Right atrium auricular region (tissue), 2 donors: ENCODE results near the gene GP2. TPM values are rescaled to one million over a fixed set of nuclear protein-coding genes. Genes with fewer than 3 reads are reported as not detected.

Experiments used
- DNase-seq: peaks from one replicate; pipeline ENCODE4 v3.0.0-alpha.2; 2019; ENCODE audit warnings: low spot score
- H3K27ac ChIP-seq, 2 donors: fragments of 200-600 bp; sonication (generic); 1 replicate in 1 of 2; 2 replicates in 1 of 2; pipeline ENCODE4 v1.5.1; 2016 to 2019
- H3K27me3 ChIP-seq, 2 donors: fragments of 200-600 bp; sonication (generic); one replicate each; pipeline versions ENCODE4 v1.5.1 to v1.6.0; 2017 to 2019
- H3K36me3 ChIP-seq: fragments of 200-600 bp; sonication (generic); one replicate; pipeline ENCODE4 v1.5.1; 2016
- H3K4me1 ChIP-seq, 2 donors: fragments of 200-600 bp; sonication (generic); one replicate each; pipeline versions ENCODE4 v1.5.1 to v1.6.0; 2017 to 2019
- H3K4me3 ChIP-seq, 2 donors: fragments of 200-600 bp; sonication (generic); 1 replicate in 1 of 2; 2 replicates in 1 of 2; pipeline ENCODE4 v1.5.1; 2017 to 2019; ENCODE audit warnings: mild to moderate bottlenecking in 1 of 2, moderate library complexity in 1 of 2
- H3K9me3 ChIP-seq, 2 donors: fragments of 200-600 bp; sonication (generic); one replicate each; pipeline ENCODE4 v1.5.1; 2019
- total RNA-seq, 2 donors: library from RNA; depleted of rRNA; stranded (reverse); fragments of >200 nt; gene quantifications; one replicate each; pipeline ENCODE4 v1.1.0, GENCODE V29; 2016
- TF ChIP-seq, protein P1 (sequence below), 2 donors: fragments of 200-600 bp; sonication (generic); IDR thresholded peaks; one replicate each; pipeline ENCODE4 v1.5.1; 2019; ENCODE audit warnings: antibody characterized with exemption in 2 of 2

GP2 gene
- total RNA-seq, 2 donors from 2014 or later, result not detected

DNA sequence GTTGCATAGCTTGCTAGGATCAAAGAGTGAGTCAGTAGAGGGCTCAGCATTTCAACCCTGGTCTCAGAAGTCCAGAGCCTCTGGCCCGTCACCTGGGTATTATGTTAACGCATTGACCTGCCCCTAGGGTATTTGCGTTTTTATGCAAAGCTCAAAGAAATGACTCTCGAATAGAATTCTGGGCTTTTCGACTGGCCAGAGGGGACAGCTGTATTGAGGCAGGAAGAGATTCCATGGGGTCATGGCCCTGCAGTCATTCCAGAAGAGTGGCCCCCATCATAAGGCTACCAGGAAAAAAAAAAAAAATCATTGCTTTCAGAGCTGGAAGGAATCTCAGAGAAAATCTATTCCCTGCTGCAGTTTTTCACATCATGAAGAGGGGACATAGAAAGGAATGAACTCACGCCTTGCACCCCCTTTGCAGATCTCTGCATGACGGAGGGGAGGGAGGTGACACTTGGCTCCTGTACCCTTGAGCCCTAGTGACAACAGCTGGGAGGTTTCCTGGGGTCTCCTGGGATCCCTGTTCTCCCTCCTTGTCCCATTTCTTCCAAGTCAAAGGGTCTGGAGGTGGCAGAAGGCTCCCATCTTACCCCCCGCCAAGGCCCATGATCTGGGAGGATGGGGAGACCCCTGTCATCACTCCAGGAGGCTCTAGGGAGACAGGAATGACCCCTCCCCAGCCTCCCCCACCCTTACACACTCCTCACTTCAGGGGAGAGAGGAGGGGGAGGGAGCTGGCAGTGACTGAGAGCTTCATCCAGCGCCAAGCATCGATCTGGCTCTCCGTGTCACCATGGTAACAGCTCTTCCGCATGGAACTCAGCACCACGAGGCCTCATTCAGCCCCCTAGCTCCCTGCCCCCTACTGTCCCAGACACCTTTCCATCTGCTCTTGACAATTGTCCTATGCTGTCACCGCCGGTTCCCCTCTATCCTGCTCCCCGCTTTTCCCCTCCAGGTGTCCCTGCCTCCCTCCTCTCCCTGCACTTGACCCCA, 35.8 kb downstream of the GP2 start:
- H3K27me3 ChIP-seq, result no peaks in the 10 kb centered on the region

DNA sequence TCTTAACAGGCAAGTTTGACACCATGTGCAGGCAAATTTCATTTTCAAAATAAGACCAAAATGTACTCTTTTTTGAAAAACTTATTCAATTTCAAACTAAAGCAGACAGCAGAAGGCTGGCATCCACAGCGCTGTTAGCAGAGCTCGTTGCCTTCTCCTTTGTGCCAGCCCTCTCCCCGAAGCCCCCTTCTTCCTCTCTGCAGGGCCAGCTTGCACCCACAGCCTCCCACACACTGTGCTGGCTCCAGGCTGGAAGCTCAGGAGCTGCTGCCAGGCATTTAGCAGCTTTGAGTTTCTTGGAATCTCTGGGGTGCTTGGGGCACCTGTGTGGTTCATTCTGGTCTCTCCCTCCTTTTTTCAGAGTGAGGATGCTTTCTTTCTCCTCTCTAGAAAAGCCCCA, 37.7 kb downstream of the GP2 start:
- H3K4me3 ChIP-seq, result no peak overlapping the region
- DNase-seq, result no peak
- no peaks in the 10 kb centered on the region for H3K36me3 ChIP-seq
- H3K27ac ChIP-seq, result no peak overlapping the region
- H3K4me1 ChIP-seq, result no peaks in the 10 kb centered on the region
- H3K9me3 ChIP-seq, result no peaks in the 10 kb centered on the region
- TF ChIP-seq, protein P1, sequence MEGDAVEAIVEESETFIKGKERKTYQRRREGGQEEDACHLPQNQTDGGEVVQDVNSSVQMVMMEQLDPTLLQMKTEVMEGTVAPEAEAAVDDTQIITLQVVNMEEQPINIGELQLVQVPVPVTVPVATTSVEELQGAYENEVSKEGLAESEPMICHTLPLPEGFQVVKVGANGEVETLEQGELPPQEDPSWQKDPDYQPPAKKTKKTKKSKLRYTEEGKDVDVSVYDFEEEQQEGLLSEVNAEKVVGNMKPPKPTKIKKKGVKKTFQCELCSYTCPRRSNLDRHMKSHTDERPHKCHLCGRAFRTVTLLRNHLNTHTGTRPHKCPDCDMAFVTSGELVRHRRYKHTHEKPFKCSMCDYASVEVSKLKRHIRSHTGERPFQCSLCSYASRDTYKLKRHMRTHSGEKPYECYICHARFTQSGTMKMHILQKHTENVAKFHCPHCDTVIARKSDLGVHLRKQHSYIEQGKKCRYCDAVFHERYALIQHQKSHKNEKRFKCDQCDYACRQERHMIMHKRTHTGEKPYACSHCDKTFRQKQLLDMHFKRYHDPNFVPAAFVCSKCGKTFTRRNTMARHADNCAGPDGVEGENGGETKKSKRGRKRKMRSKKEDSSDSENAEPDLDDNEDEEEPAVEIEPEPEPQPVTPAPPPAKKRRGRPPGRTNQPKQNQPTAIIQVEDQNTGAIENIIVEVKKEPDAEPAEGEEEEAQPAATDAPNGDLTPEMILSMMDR (IDR thresholded peaks at IDR 0.05), result no peak
- no peaks in the 10 kb centered on the region for H3K27me3 ChIP-seq

More for the DNA sequence above, 35.8 kb downstream of the GP2 start:
- no peak overlapping the region for H3K4me3 ChIP-seq
- DNase-seq, result no peak
- TF ChIP-seq, protein P1 (IDR thresholded peaks at IDR 0.05), result no peak
- no peaks in the 10 kb centered on the region for H3K4me1 ChIP-seq
- no peaks in the 10 kb centered on the region for H3K9me3 ChIP-seq
- H3K36me3 ChIP-seq, result no peaks in the 10 kb centered on the region
- no peak overlapping the region for H3K27ac ChIP-seq

DNA sequence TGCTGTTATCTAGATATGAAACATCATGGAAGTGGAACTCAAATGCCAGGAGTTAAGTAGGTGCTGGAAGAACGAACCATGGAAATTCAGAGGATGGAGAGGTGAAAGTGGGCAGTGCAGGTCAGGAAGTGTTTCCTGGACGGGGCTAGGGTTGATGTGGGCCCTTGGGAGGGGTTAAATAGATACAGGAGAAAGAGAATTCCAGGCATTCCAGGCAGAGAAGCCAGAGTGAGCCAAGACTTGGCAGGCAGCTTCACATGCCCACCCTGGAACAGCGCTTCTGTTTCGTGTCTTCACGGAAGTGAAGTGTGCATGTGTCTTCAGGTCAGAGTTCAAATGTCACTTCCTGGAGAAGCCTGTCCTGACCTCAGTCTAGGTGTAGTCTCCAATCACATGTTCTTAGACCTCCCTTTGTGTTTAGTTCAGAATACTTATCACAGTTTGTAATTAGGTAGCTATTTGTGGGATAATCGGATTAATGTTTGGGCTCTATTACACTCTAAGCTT, 41.3 kb downstream of the GP2 start:
- TF ChIP-seq, protein P1 (IDR thresholded peaks at IDR 0.05), result no peak
- no peaks in the 10 kb centered on the region for H3K36me3 ChIP-seq
- H3K4me3 ChIP-seq, result no peak overlapping the region
- no peak for DNase-seq
- no peaks in the 10 kb centered on the region for H3K9me3 ChIP-seq
- H3K4me1 ChIP-seq, result no peaks in the 10 kb centered on the region
- H3K27ac ChIP-seq, result no peak overlapping the region
- no peaks in the 10 kb centered on the region for H3K27me3 ChIP-seq

DNA sequence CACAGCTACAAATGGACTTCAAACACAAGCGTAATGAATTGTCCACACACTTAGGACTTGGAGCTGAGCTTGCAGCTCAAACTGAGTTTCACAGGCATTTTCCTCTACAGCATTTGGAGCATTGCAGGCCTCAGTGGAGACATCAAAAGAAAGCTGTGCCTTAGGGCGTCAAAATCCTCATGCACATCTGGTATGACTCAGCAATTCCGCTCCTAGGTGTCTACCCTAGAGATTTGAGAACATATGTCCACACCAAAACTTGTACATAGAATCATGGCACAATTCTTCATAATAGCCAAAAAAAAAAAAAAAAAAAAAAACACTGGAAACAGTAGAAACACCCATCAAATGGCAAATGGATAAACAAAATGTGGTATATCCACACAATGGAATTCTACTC, 47.1 kb downstream of the GP2 start:
- no peaks in the 10 kb centered on the region for H3K36me3 ChIP-seq
- no peaks in the 10 kb centered on the region for H3K27me3 ChIP-seq
- H3K4me1 ChIP-seq, result no peaks in the 10 kb centered on the region
- no peak for DNase-seq
- no peak overlapping the region for H3K4me3 ChIP-seq
- no peak overlapping the region for H3K27ac ChIP-seq
- H3K9me3 ChIP-seq, result no peaks in the 10 kb centered on the region
- TF ChIP-seq, protein P1 (IDR thresholded peaks at IDR 0.05), result no peak

DNA sequence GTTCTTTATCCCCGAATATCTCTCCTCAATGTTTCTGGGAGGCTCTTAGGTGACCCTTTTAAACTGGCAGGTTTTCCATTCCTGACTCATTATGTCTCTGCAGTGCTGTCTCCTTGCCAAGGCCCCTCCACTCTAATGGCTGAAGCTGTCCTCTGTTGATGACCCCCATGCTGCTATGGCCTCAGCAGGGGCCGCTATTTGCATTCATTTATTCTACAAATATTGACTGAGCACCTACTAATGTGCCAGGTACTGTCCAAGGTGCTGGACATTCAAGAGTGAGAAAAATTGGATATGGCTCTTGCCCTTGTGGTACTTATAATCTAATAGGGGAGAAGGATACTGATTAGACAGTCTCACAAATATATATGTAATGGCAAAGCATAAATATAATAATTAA, 55.4 kb downstream of the GP2 start:
- no peak for DNase-seq
- TF ChIP-seq, protein P1 (IDR thresholded peaks at IDR 0.05), result no peak
- H3K27me3 ChIP-seq, result no peaks in the 10 kb centered on the region
- H3K36me3 ChIP-seq, result no peaks in the 10 kb centered on the region
- H3K4me1 ChIP-seq, result no peaks in the 10 kb centered on the region
- H3K27ac ChIP-seq, result no peak overlapping the region
- H3K4me3 ChIP-seq, result no peak overlapping the region
- H3K9me3 ChIP-seq, result no peaks in the 10 kb centered on the region
